Endothelial cell of umbilical vein (primary cell): ENCODE data around the gene TRAPPC10. TPM values are rescaled to one million over a fixed set of nuclear protein-coding genes. Genes with fewer than 3 reads are reported as not detected.

Source experiments
- BruUV-seq: library from RNA; stranded (reverse); fragments of 400-500 nt; replicated peaks from 2 replicates; lab custom pipeline; 2021; lab: Mats Ljungman, UMichigan
- CTCF ChIA-PET: fragments of 300-600, 350-600 bp; sonication (Branson Sonifier 250); formaldehyde crosslinking; loops from one replicate; lab custom pipeline; 2021; ENCODE audit warnings: antibody characterized with exemption, inconsistent platforms; lab: Charles Lee
- POLR2A ChIA-PET: fragments of 300-600, 350-600 bp; sonication (Branson Sonifier 250); formaldehyde crosslinking; loops from one replicate; lab custom pipeline; 2021; ENCODE audit warnings: antibody characterized with exemption, inconsistent platforms; lab: Charles Lee
- DNase-seq: peaks from one replicate; pipeline ENCODE4 v3.0.0-alpha.2; 2011; ENCODE audit warnings: low read depth, low spot score
- FAIRE-seq: peaks from 2 replicates; lab custom pipeline; 2011; peaks lifted over from hg19 to GRCh38; lab: Jason Lieb, UNC
- H2AFZ ChIP-seq: 2 replicates; pipeline ENCODE4 v1.6.0; 2012; ENCODE audit warnings: low read depth, low read length, control low read depth, inconsistent platforms
- H3K27ac ChIP-seq: 2 replicates; pipeline ENCODE4 v1.5.1; 2011; ENCODE audit warnings: low read depth, mild to moderate bottlenecking, control low read depth, low read length, moderate library complexity; ENCODE audit not compliant: insufficient read depth
- H3K27me3 ChIP-seq, 2 experiments: 2 replicates each; pipeline versions ENCODE4 v1.6.0 to v1.6.1; 2011; ENCODE audit warnings: low read length in 2 of 2, mixed read lengths in 1 of 2; ENCODE audit not compliant: control insufficient read depth in 2 of 2, insufficient read depth in 2 of 2
- H3K36me3 ChIP-seq, 2 experiments: 2 replicates in 1 of 2; 3 replicates in 1 of 2; pipeline ENCODE4 v1.5.1; 2011; ENCODE audit warnings: low read length in 2 of 2, mild to moderate bottlenecking in 1 of 2, moderate library complexity in 1 of 2; ENCODE audit not compliant: control insufficient read depth in 2 of 2, insufficient read depth in 2 of 2; ENCODE audit errors: extremely low read depth in 1 of 2
- H3K4me1 ChIP-seq: 3 replicates; pipeline ENCODE4 v1.5.1; 2011; ENCODE audit warnings: mild to moderate bottlenecking, low read length; ENCODE audit not compliant: control insufficient read depth, insufficient read depth; ENCODE audit errors: extremely low read depth
- H3K4me2 ChIP-seq: 2 replicates; pipeline ENCODE4 v1.6.1; 2011; ENCODE audit warnings: low read length, control low read depth, mixed read lengths; ENCODE audit not compliant: insufficient read depth
- H3K4me3 ChIP-seq, 3 experiments: fragments of 200-600 bp in 1 of 3; sonication (generic), shearing (Covaris generic) in 1 of 3; replicated peaks in 1 of 3; 2 replicates each; pipeline ENCODE4 v1.5.1; 2011 to 2016; ENCODE audit warnings: control low read depth in 3 of 3, low read length in 3 of 3, mild to moderate bottlenecking in 2 of 3, inconsistent platforms in 1 of 3, low read depth in 1 of 3, moderate library complexity in 1 of 3; ENCODE audit not compliant: insufficient read depth in 1 of 3
- H3K79me2 ChIP-seq: 2 replicates; pipeline ENCODE4 v1.6.0; 2012; ENCODE audit warnings: low read length, inconsistent platforms; ENCODE audit not compliant: control insufficient read depth, insufficient read depth
- H3K9ac ChIP-seq: replicated peaks from 2 replicates; pipeline ENCODE3; 2011; ENCODE audit warnings: low read length, control low read depth; ENCODE audit not compliant: insufficient read depth; ENCODE audit errors: extremely low read depth
- H3K9me1 ChIP-seq: replicated peaks from 3 replicates; pipeline ENCODE4 v1.6.0; 2011; ENCODE audit warnings: mild to moderate bottlenecking, low read length; ENCODE audit not compliant: control insufficient read depth, insufficient read depth; ENCODE audit errors: extremely low read depth
- H3K9me3 ChIP-seq: replicated peaks from 2 replicates; pipeline ENCODE4 v1.5.1; 2012; ENCODE audit warnings: low read length, inconsistent platforms; ENCODE audit not compliant: control insufficient read depth, insufficient read depth
- H4K20me1 ChIP-seq: replicated peaks from 2 replicates; pipeline ENCODE3; 2011; ENCODE audit warnings: mild to moderate bottlenecking, low read length; ENCODE audit not compliant: control insufficient read depth, insufficient read depth; ENCODE audit errors: extremely low read depth
- EZH2 ChIP-seq: IDR thresholded peaks from 2 replicates; pipeline ENCODE4 v1.6.1; 2012; ENCODE audit warnings: borderline replicate concordance, low read depth, mild to moderate bottlenecking, moderate library complexity, low read length, inconsistent platforms; ENCODE audit not compliant: severe bottlenecking
- GATA2 ChIP-seq: IDR thresholded peaks from 2 replicates; pipeline ENCODE4 v1.7.0; 2011; ENCODE audit warnings: low read depth, mild to moderate bottlenecking, moderate library complexity, mixed read lengths, low read length; ENCODE audit not compliant: insufficient read length, insufficient read depth
- MAX ChIP-seq: IDR thresholded peaks from 2 replicates; pipeline ENCODE4 v1.6.1; 2011; ENCODE audit not compliant: insufficient read depth, insufficient read length
- MYC ChIP-seq: IDR thresholded peaks from one replicate; pipeline ENCODE4 v1.6.1; 2011; ENCODE audit warnings: mild to moderate bottlenecking, low read depth, low read length
- POLR2A ChIP-seq: IDR thresholded peaks from 2 replicates; pipeline ENCODE4 v1.6.1; 2012; ENCODE audit warnings: low read depth, mild to moderate bottlenecking, control low read depth, low read length
- POLR2AphosphoS5 ChIP-seq: IDR thresholded peaks from 2 replicates; pipeline ENCODE4 v1.6.1; 2012; ENCODE audit warnings: low read depth, mild to moderate bottlenecking, control low read depth, low read length, moderate library complexity; ENCODE audit not compliant: insufficient read depth
- dilution Hi-C: fragments of 300-500 bp; cut with MboI; formaldehyde crosslinking; loops from one replicate; pipeline ENCODE4 v1.15.0; 2019; ENCODE audit warnings: low sequenced_read_pairs; ENCODE audit not compliant: extremely low pct_ligation_motif_present
- intact Hi-C: fragments of 100-400 bp; cut with micrococcal nuclease; formaldehyde crosslinking; loops from one replicate; pipeline ENCODE4 v1.10.0; 2022
- polyA plus RNA-seq, 4 experiments: library from polyadenylated mRNA; depleted of rRNA in 3 of 4; stranded (reverse) in 3 of 4; unstranded in 1 of 4; fragments of >200 nt; gene quantifications; 2 replicates each; pipeline versions ENCODE4 v1.2.1 to v1.2.3, GENCODE V29; 2011 to 2012; ENCODE audit warnings: missing spikeins in 1 of 4
- total RNA-seq: library from RNA; stranded (reverse); gene quantifications from 2 replicates; pipeline ENCODE4 v1.2.3, GENCODE V29; 2021

TRAPPC10 gene
- total and polyA plus RNA-seq, 2 donors (not counting 3 experiments of a cell fraction or from before 2014, with no cell fraction given), result 21.5 to 33.6 TPM

DNA sequence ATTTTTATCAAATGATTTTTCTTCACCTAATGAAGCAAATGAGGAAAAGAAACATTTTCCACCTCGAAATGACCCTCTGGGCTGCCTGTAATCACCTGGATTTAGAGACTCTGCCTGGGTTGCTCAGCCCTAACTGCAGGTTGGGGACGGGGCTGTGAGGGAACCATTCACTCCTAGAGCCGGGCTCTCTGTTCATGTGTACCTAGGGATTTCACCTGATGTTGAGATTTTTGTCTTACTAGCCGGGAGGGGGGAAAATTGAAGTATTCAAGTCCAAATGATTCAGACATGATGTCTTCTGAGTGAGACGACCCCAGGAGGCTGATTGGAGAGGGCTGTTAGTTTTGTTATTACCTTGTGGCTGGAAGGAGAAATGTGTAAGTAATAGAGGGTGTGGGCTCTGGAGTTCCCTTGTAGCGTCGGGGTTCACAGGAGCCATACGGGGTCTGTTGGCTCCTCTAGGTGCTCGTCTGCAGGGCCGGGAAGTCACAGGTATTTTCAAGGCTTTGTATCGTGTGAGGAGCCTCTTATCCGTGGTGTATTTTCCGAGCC, 52.8 kb downstream of the TRAPPC10 start:
- dilution Hi-C loops, result no loop called here
- H3K4me2 ChIP-seq, result no peak overlapping the region

DNA sequence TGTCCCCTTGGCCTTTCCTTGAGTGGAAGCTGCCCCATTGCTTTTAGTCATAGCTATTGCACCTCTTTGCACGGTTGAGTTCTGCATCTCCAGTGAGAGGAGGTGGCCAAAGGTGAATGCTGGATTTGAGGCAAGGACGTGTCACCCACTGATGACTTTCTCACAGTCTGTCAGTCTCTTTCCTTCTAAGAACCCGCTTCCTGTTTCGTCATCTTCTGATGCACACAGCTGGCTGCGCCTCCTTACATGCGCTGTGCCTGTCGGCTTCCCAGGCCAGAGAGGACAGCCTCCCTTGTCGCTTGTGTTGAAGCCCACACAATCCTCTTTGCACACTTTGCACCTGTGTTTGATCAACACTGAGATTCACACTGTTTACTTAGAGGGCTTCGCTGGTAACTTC, 53.3 kb downstream of the TRAPPC10 start:
- POLR2A ChIA-PET, result no interaction called here
- Histone ChIP-seq H2AFZ (no peak overlapping the region), H4K20me1 (no peaks in the 10 kb centered on the region), H3K79me2 (peaks cover 7% of the 10 kb centered on the region), H3K27ac (no peak overlapping the region), H3K4me1 (no peaks in the 10 kb centered on the region), H3K4me3 (no peak overlapping the region), H3K9ac (no peak overlapping the region), H3K27me3 (no peaks in the 10 kb centered on the region), H3K9me3 (no peaks in the 10 kb centered on the region), H3K4me2 (no peak overlapping the region), H3K9me1 (no peaks in the 10 kb centered on the region), H3K36me3 (peaks cover 5 to 25% of the 10 kb centered on the region in 2 experiments)
- intact Hi-C loops, result no loop called here
- DNase-seq, result no peak
- CTCF ChIA-PET, result no interaction called here
- no TSS peak for BruUV-seq
- no peak for FAIRE-seq
- dilution Hi-C loops, result no loop called here
- TF ChIP-seq POLR2AphosphoS5 (no peak), MYC (no peak), GATA2 (no peak), POLR2A (no peak), EZH2 (no peak)

More for the DNA sequence above, 52.8 kb downstream of the TRAPPC10 start:
- TF ChIP-seq MAX, result no peak
- TF ChIP-seq POLR2A, result no peak
- Histone ChIP-seq H3K36me3 (peaks cover 5 to 25% of the 10 kb centered on the region in 2 experiments), H4K20me1 (no peaks in the 10 kb centered on the region), H3K9ac (no peak overlapping the region), H3K79me2 (peaks cover 6% of the 10 kb centered on the region), H3K9me3 (no peaks in the 10 kb centered on the region), H3K27ac (no peak overlapping the region), H3K9me1 (no peaks in the 10 kb centered on the region), H3K4me1 (no peaks in the 10 kb centered on the region), H2AFZ (no peak overlapping the region), H3K27me3 (no peaks in the 10 kb centered on the region), H3K4me3 (no peak overlapping the region)
- CTCF ChIA-PET, result no interaction called here
- FAIRE-seq (no peak), DNase-seq (no peak)
- BruUV-seq, result no TSS peak
- intact Hi-C loops, result no loop called here
- POLR2A ChIA-PET, result no interaction called here
